OCI-LY7 (cell line): ENCODE data around the gene DAPK1. TPM values are rescaled to one million over a fixed set of nuclear protein-coding genes. Genes with fewer than 3 reads are reported as not detected.
"Not testable (repeated sequence)": the region's sequence is repeated elsewhere in the genome, so short reads cannot be mapped to it uniquely, and the experiment has no call there.

Source experiments
- BruUV-seq: library from RNA; stranded (reverse); fragments of 400-500 nt; replicated peaks from 2 replicates; lab custom pipeline; 2021; lab: Mats Ljungman, UMichigan
- CTCF ChIA-PET: fragments of 300-600 bp; sonication (Branson Sonifier 250); formaldehyde crosslinking; loops from one replicate; lab custom pipeline; 2022; ENCODE audit warnings: antibody characterized with exemption; ENCODE audit not compliant: unreplicated experiment; lab: Charles Lee
- POLR2A ChIA-PET: fragments of 300-600 bp; sonication (Branson Sonifier 250); formaldehyde crosslinking; loops from one replicate; lab custom pipeline; 2022; ENCODE audit warnings: antibody characterized with exemption; lab: Charles Lee
- DNase-seq: peaks from one replicate; pipeline ENCODE4 v3.0.0-alpha.2; 2015; ENCODE audit warnings: low spot score
- H2AFZ ChIP-seq: fragments of 200-600 bp; sonication (generic), shearing (Covaris generic); 2 replicates; pipeline ENCODE4 v1.6.1; 2014; ENCODE audit warnings: mild to moderate bottlenecking, antibody characterized with exemption, low read length, moderate library complexity
- H3K27ac ChIP-seq: fragments of 200-600 bp; sonication (generic); 2 replicates; pipeline ENCODE4 v1.5.1; 2014; ENCODE audit warnings: mixed run types, low read depth, mild to moderate bottlenecking, moderate library complexity, low read length, inconsistent platforms; ENCODE audit not compliant: poor library complexity, severe bottlenecking
- H3K36me3 ChIP-seq: fragments of 200-600 bp; sonication (generic); 2 replicates; pipeline ENCODE4 v1.6.1; 2014; ENCODE audit warnings: mild to moderate bottlenecking, antibody characterized with exemption, low read length, moderate library complexity, mixed read lengths; ENCODE audit not compliant: insufficient read depth
- H3K4me1 ChIP-seq: fragments of 200-600 bp; sonication (generic); 2 replicates; pipeline ENCODE4 v1.5.1; 2014; ENCODE audit warnings: mild to moderate bottlenecking, low read length; ENCODE audit not compliant: insufficient read depth, poor library complexity, severe bottlenecking
- H3K4me2 ChIP-seq: fragments of 200-600 bp; sonication (generic); 2 replicates; pipeline ENCODE4 v1.6.1; 2014; ENCODE audit warnings: mild to moderate bottlenecking, low read length
- H3K4me3 ChIP-seq: fragments of 200-600 bp; sonication (generic); 2 replicates; pipeline ENCODE4 v1.5.1; 2014; ENCODE audit warnings: mild to moderate bottlenecking, low read depth, low read length; ENCODE audit not compliant: poor library complexity, severe bottlenecking
- H3K79me2 ChIP-seq: fragments of 200-600 bp; sonication (generic); 2 replicates; pipeline ENCODE4 v1.6.1; 2016; ENCODE audit warnings: low read depth, mild to moderate bottlenecking, low read length, moderate library complexity, mixed read lengths; ENCODE audit not compliant: insufficient read depth
- H3K9me2 ChIP-seq: fragments of 200-600 bp; sonication (generic); 2 replicates; pipeline ENCODE4 v1.6.1; 2016; ENCODE audit warnings: mild to moderate bottlenecking, low read length, mixed read lengths; ENCODE audit not compliant: insufficient read depth
- H3K9me3 ChIP-seq: fragments of 200-600 bp; sonication (generic); 2 replicates; pipeline ENCODE4 v1.6.1; 2014; ENCODE audit warnings: mild to moderate bottlenecking, mixed run types, low read length, mixed read lengths
- H4K20me1 ChIP-seq: fragments of 200-600 bp; sonication (generic); 2 replicates; pipeline ENCODE4 v1.6.1; 2014; ENCODE audit warnings: mild to moderate bottlenecking, antibody characterized with exemption, low read length, moderate library complexity, mixed read lengths; ENCODE audit not compliant: insufficient read depth
- EZH2phosphoT487 ChIP-seq: fragments of 200-600 bp; sonication (generic); IDR thresholded peaks from 2 replicates; pipeline ENCODE4 v1.6.1; 2018; ENCODE audit warnings: low read depth, borderline replicate concordance, mild to moderate bottlenecking, mixed run types, antibody characterized with exemption, low read length, moderate library complexity, mixed read lengths
- intact Hi-C: fragments of 100-400 bp; cut with micrococcal nuclease; formaldehyde crosslinking; loops from one replicate; pipeline ENCODE4 v1.10.0; 2022; ENCODE audit not compliant: unreplicated experiment
- total RNA-seq, 2 experiments: library from RNA; depleted of rRNA in 1 of 2; stranded (reverse); fragments of >200 nt in 1 of 2; shearing (Covaris generic) in 1 of 2; gene quantifications; 2 replicates each; pipeline ENCODE4 v1.2.3, GENCODE V29; 2014 to 2022
- TF ChIP-seq, protein P1 (sequence below): fragments of 200-600 bp; sonication (generic); conservative IDR thresholded peaks from 2 replicates; pipeline ENCODE4 v1.5.1; 2014; ENCODE audit warnings: mild to moderate bottlenecking, antibody characterized with exemption, low read length, moderate library complexity, mixed read lengths

Gene DAPK1
- total RNA-seq, 2 experiments from 2014 or later, result 0.25 to 3.5 TPM

- CTCF ChIA-PET, result no interaction called here
- no peaks in the 10 kb centered on the region for H3K79me2 ChIP-seq
- intact Hi-C loops, result no loop called here
- no peak overlapping the region for H3K27ac ChIP-seq
- POLR2A ChIA-PET, result interaction anchor here (0.5 to 3.3 kb wide), 8 partner anchors 8 to 203 kb away, joined by 3 to 15 read pairs (median 4); no protein-coding TSS in a partner anchor
- no peak overlapping the region for H2AFZ ChIP-seq
- no peaks in the 10 kb centered on the region for H4K20me1 ChIP-seq
- BruUV-seq, result no TSS peak
- no peaks in the 10 kb centered on the region for H3K36me3 ChIP-seq
- no peaks in the 10 kb centered on the region for H3K9me3 ChIP-seq
- H3K4me3 ChIP-seq, result no peak overlapping the region
- no peak overlapping the region for H3K4me2 ChIP-seq
- no peak for DNase-seq
- H3K9me2 ChIP-seq, result no peaks in the 10 kb centered on the region
- H3K4me1 ChIP-seq, result peaks cover 41% of the 10 kb centered on the region
- TF ChIP-seq, protein P1, sequence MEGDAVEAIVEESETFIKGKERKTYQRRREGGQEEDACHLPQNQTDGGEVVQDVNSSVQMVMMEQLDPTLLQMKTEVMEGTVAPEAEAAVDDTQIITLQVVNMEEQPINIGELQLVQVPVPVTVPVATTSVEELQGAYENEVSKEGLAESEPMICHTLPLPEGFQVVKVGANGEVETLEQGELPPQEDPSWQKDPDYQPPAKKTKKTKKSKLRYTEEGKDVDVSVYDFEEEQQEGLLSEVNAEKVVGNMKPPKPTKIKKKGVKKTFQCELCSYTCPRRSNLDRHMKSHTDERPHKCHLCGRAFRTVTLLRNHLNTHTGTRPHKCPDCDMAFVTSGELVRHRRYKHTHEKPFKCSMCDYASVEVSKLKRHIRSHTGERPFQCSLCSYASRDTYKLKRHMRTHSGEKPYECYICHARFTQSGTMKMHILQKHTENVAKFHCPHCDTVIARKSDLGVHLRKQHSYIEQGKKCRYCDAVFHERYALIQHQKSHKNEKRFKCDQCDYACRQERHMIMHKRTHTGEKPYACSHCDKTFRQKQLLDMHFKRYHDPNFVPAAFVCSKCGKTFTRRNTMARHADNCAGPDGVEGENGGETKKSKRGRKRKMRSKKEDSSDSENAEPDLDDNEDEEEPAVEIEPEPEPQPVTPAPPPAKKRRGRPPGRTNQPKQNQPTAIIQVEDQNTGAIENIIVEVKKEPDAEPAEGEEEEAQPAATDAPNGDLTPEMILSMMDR, result no peak
- no peak for TF ChIP-seq EZH2phosphoT487
Measured at GRCh38 chr9:87546704-87547103, 49.0 kb downstream of the DAPK1 start.

GRCh38 chr9:87547671-87548081 is 50.0 kb downstream of the DAPK1 start:
- no TSS peak for BruUV-seq
- H3K36me3 ChIP-seq, result no peaks in the 10 kb centered on the region
- H3K79me2 ChIP-seq, result no peaks in the 10 kb centered on the region
- no peak overlapping the region for H2AFZ ChIP-seq
- peaks cover 43% of the 10 kb centered on the region for H3K4me1 ChIP-seq
- H3K4me3 ChIP-seq, result no peak overlapping the region
- ChIA-PET POLR2A (interaction anchor here (0.7 to 3.3 kb wide), 6 partner anchors 9 to 212 kb away, joined by 3 to 15 read pairs (median 4); no protein-coding TSS in a partner anchor), CTCF (no interaction called here)
- no peak for DNase-seq
- H3K9me3 ChIP-seq, result no peaks in the 10 kb centered on the region
- intact Hi-C loops, result no loop called here
- no peak for TF ChIP-seq EZH2phosphoT487
- TF ChIP-seq, protein P1, result no peak
- no peak overlapping the region for H3K27ac ChIP-seq
- no peaks in the 10 kb centered on the region for H4K20me1 ChIP-seq
- H3K9me2 ChIP-seq, result no peaks in the 10 kb centered on the region
- H3K4me2 ChIP-seq, result no peak overlapping the region

DNA sequence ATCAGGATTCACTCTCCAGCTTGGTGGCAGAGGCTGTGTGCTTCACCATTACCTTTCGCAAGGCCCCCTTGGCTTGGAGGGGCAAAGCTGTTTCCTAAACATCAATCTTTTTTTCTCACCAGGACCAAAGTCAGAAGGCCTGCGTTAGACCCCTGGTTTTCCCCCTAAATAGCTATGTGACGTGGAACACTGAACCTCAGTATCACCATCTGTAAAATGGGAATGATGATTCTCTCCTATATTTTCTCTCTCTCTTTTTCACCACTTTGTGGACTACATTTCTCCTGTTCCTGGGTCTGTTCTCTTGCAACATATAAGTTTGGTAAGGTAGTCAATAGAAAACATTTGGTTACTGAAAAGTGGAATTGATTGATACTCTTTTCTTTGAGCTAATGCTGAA is 50.5 kb downstream of the DAPK1 start:
- no peak overlapping the region for H3K27ac ChIP-seq
- no peak overlapping the region for H3K4me3 ChIP-seq
- TF ChIP-seq EZH2phosphoT487, result no peak
- TF ChIP-seq, protein P1, result no peak
- POLR2A ChIA-PET, result interaction anchor here (1.0 to 3.3 kb wide), 4 partner anchors 9 to 53 kb away, joined by 3 to 15 read pairs (median 4); no protein-coding TSS in a partner anchor
- H3K4me1 ChIP-seq, result peaks cover 48% of the 10 kb centered on the region
- no peak for DNase-seq
- no peaks in the 10 kb centered on the region for H3K36me3 ChIP-seq
- no peak overlapping the region for H2AFZ ChIP-seq
- CTCF ChIA-PET, result no interaction called here
- no peaks in the 10 kb centered on the region for H3K79me2 ChIP-seq
- BruUV-seq, result no TSS peak
- intact Hi-C loops, result no loop called here
- no peaks in the 10 kb centered on the region for H3K9me2 ChIP-seq
- no peaks in the 10 kb centered on the region for H4K20me1 ChIP-seq
- no peaks in the 10 kb centered on the region for H3K9me3 ChIP-seq
- H3K4me2 ChIP-seq, result no peak overlapping the region

GRCh38 chr9:87549088-87549487 is 51.4 kb downstream of the DAPK1 start:
- H3K9me3 ChIP-seq, H3K79me2 ChIP-seq, intact Hi-C loops, BruUV-seq, H3K4me3 ChIP-seq, H4K20me1 ChIP-seq, H3K9me2 ChIP-seq, H2AFZ ChIP-seq, DNase-seq, H3K36me3 ChIP-seq, CTCF ChIA-PET: not testable (repeated sequence)
- peak overlapping the region; percentile 62 for H3K4me2 ChIP-seq
- H3K4me1 ChIP-seq, result peaks cover 54% of the 10 kb centered on the region
- peak overlapping the region; percentile 80 for H3K27ac ChIP-seq
- POLR2A ChIA-PET, result interaction anchor here (1.1 to 3.3 kb wide), 2 partner anchors 8 to 23 kb away, joined by 3 to 15 read pairs; no protein-coding TSS in a partner anchor
